NK-92 treated with Interleukin-12 subunit alpha and Interleukin-12 subunit beta, amount 100 ng/mL, for 24 hours (cell line): ENCODE data around the gene FNIP1.
"Not testable (repeated sequence)": the region's sequence is repeated elsewhere in the genome, so short reads cannot be mapped to it uniquely, and the experiment has no call there.

Experiments used
- DNase-seq: peaks from one replicate; lab custom pipeline; 2025; lab: John Stamatoyannopoulos, UW

Gene FNIP1

GRCh38 chr5:131749723-131750470, 46.9 kb downstream of the FNIP1 start:
- DNase-seq: no peak

- no peak for DNase-seq
Measured at GRCh38 chr5:131749138-131749537, 47.7 kb downstream of the FNIP1 start.

DNA sequence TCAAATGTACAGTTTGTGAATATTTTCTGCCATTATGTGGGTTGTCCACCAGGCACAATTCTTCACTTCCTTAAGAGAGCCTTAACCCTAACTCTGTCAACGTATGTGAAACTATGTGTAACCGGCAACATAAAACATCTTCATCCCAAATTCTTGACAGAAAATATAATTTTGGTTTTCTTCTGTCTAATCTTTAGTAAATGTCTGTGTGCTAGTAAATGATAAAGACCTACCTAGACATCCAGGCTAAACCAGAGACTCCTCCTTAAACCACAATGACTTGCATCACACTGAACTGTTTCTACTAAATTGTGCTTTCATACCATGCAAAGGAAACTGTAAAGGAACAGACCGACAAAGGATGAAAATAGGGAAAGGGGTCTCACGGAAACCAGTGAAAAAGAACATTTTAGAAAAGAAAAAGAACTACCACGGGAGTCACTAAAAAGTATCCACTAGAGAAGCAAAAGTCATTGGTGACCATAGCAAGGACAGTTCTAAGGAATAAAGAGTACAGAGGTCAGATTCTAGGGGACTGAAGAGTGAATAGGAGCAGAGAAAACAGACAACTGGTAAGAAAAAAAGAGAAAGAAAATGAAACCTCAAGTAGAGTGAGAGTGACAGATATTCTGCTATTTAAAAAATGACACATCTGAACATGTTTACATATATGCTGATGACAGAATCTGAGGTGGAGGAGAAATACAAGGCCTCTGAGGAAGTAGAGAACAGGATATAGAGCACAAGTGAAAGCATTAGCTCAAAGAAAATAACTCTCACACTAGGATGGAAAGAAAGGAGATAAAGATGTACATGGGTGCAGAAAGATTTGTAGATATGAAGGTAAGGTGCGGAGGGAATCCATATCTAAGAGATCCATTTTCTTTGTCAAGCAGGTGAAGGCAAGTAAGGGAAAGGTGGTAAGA, 49.4 kb downstream of the FNIP1 start:
- DNase-seq: no peak

DNA sequence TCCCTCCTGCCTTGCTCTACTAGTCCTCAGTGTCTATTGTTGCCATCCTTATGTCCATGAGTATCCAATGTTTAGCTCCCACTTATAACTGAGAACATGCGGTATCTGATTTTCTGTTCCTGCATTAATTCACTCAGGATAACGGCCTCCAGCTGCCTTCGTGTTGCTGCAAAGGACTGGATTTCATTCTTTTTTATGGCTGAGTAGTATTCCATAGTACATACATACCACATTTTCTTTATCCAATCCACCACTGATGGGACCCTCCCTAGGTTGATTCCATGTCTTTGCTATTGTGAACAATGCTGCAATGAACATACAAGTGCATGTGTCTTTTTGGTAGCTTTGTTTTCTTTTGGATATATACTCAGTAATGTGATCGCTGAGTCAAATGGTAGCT, 50.4 kb downstream of the FNIP1 start:
- DNase-seq: no peak

DNA sequence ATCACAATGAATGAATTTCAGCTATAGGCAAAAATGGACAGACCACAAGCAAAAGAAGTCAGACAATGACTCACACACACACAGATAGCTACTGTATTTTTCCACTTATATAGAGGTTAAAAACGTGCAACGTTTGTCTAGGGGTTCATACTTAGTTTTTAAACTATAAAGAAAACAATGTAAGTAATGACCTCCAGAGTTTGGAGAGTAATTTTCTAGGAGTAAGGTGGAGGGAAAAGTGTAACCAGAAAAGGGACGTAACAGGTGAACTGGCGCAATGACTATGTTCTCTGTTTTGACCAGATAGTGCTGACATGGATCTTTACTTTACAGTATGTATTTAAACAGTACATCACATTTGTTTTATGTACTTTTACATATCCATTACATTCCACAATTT, 51.1 kb downstream of the FNIP1 start:
- DNase-seq: no peak

DNA sequence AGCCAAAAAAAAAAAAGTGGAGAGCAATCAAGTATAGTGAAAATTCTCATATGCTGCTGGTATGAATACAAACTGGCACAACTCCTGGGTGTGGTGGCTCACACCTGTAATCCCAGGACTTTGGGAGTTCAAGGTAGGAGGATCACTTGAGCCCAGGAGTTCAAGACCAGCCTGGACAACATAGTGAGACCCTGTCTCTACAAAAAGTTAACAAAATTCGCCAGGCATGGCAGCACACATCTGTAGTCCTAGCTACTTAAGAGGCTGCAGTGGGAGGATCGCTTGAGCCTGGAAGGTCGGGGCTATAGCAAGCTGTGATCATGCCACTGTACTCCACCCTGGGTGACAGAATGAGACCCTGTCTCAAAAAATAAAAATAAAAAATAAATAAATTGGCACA, 51.7 kb downstream of the FNIP1 start:
- no peak for DNase-seq

DNA sequence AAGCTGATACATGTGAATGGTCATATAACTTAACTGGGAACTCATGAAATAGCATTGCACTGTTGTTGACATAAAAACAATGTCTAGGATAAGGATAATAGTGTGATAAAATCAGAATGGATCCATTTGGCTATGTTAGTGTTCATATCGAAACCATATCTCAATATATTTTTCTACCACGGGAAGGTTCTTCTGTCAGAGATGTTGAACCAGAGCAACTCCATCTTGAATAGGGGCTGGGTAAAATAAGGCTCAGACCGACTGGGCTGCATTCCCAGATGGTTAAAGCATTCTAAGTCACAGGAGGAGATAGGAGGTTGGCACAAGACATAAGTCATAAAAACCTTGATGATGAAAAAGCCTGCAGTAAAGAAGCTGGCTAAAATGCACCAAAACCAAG, 56.3 kb downstream of the FNIP1 start:
- DNase-seq: no peak

DNA sequence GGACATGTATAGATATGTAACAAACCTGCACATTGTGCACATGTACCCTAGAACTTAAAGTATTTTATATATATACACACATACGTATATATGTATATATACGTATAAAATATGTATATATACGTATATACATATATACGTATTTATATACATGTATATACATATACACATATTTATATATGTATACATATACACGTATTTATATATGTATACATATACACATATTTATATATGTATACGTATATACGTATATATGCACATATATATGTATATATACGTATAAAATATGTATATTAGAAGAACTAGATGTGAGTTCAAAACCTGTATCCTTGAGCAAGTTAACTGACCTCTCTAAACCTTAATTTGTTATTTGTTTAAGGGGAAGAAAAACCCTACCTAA, 61.4 kb downstream of the FNIP1 start:
- DNase-seq: no peak

DNA sequence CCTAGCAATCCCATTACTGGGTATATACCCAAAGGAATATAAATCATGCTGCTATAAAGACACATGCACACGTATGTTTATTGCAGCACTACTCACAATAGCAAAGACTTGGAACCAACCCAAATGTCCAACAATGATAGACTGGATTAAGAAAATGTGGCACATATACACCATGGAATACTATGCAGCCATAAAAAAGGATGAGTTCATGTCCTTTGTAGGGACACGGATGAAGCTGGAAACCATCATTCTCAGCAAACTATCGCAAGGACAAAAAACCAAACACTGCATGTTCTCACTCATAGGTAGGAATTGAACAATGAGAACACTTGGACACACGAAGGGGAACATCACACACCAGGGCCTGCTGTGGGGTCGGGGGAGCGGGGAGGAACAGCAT, 61.9 kb downstream of the FNIP1 start:
- DNase-seq: not testable (repeated sequence)

DNA sequence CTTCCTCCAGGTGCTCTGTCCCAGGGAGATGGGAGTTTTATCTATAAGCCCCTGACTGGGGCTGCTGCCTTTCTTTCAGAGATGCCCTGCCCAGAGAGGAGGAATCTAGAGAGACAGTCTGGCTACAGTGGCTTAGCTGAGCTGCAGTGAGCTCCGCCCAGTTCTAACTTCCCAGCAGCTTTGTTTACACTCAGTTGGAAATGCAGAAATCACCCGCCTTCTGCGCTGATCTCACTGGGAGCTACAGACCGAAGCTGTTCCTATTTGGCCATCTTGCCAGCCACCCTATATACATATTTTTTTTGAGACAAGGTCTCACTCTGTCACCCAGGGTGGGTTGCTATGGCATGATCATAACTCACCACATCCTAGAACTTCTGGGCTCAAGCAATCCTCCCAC, 67.5 kb downstream of the FNIP1 start:
- not testable (repeated sequence) for DNase-seq

- not testable (repeated sequence) for DNase-seq
Measured at GRCh38 chr5:131724089-131724488, 72.7 kb downstream of the FNIP1 start.

DNA sequence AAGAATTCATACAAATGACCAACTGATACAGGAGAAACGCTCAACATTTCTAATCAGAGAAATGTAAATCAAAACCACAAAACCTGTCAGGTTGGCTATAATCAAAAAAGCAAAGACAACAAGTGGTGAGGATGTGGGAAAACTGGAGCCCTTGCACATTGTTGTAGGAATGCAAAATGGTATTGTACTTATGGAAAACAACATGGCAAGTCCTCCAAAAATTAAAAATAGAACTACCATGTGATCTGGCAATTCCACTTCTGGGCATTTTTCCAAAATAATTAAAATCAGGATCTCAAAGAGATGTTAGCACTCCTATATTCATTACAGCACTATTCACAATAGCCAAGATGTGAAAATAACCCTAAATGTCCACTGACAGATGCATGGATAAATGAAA, 76.1 kb downstream of the FNIP1 start:
- no peak for DNase-seq

GRCh38 chr5:131719564-131719963, 77.3 kb downstream of the FNIP1 start:
- no peak for DNase-seq

- DNase-seq: no peak
Measured at GRCh38 chr5:131718487-131719014, 78.3 kb downstream of the FNIP1 start.

DNA sequence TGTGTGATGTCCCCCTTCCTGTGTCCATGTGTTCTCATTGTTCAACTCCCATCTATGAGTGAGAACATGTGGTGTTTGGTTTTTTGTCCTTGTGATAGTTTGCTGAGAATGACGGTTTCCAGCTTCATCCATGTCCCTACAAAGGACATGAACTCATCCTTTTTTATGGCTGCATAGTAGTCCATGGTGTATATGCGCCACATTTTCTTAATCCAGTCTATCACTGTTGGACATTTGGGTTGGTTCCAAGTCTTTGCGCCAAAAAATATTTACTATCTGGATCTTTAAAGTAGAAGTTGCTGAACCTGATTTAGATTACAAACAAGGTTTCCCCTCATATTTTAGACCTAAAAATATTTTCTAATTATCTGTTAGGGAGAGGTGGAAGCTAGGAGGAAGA, 79.7 kb downstream of the FNIP1 start:
- DNase-seq: not testable (repeated sequence)

DNA sequence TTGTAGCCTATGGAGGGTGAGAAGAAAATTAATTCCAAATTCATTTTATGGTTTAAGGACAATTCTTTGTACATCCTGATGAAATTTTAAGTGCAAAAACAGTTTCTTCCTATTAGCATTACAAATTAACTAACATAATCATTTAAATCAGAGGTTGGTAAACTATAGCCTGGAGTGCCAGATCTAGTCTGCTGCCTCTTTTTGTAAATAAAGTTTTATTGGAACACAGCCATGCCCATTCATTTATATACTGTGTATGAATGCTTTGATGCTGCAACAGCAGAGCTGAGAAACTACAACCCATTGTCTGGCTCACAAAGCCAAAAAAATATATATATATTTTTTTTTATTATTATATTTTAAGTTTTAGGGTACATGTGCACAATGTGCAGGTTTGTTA, 80.2 kb downstream of the FNIP1 start:
- DNase-seq: no peak

DNA sequence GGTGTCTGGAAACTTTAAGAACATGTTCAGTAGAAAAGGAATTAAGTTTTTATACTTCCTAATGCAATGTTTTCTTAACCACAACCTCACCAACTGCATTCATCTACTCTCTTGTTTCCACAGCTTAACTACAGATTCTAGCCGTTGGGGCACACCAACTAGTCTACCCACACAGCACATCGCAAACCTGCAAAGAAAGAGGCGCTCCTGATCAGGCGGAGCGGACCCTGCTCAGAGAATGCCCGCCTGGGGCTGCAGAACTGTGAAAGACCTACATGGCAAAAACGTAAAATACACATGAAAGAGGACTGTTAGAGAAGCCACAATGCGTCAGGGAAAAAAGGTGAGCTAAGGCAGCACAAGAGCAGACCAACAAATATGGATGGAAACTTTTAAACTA, 86.4 kb downstream of the FNIP1 start:
- DNase-seq: no peak

GRCh38 chr5:131709043-131709442, 87.8 kb downstream of the FNIP1 start:
- DNase-seq: no peak

GRCh38 chr5:131706281-131706680, 90.5 kb downstream of the FNIP1 start:
- no peak for DNase-seq

DNA sequence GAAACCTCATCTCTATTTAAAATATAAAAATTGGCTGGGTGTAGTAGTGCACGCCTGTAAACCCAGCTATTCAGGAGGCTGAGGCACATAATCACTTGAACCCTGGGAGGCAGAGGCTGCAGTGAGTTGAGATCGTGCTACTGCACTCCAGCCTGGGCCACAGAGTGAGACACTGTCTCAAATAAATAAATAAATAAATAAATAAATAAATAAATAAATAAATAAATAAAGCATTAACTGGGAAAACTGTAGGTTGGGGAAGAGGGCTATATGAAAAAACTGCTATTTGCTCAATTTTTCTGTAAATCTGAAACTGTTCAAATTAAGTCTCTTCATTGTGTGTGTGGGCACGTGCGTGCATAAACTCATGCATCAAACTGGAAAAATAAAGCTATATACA, 101.9 kb downstream of the FNIP1 start:
- no peak for DNase-seq

DNA sequence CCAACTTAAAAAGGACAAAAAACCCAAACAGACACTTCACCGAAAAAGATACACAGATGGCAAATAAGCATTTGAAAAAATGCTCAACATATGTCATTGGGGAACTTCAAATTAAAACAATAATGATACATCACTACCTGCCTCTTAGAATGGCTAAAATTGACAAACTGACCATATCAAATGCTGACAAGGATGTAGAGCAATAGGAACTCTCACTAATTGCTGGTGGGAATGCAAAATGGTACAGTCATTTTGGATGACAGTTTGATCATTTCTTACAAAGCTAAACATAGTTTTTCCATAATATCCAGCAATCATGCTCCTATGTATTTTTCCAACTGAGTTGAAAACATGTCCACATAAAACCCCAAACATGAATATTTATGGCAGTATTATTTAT, 102.9 kb downstream of the FNIP1 start:
- DNase-seq: no peak

GRCh38 chr5:131685516-131686171, 111.2 kb downstream of the FNIP1 start:
- DNase-seq: no peak

GRCh38 chr5:131684595-131684994, 112.2 kb downstream of the FNIP1 start:
- DNase-seq: no peak
